Adrenal gland (tissue), 5 donors: ENCODE results near the gene RELA.

ENCODE experiments used
- CTCF ChIP-seq, 6 experiments: fragments of 450-650 bp in 4 of 6; fragments of 200-600 bp in 2 of 6; sonication (generic) in 1 of 6; IDR thresholded peaks; 1 replicate in 5 of 6; 2 replicates in 1 of 6; pipeline versions ENCODE4 v1.5.1 to v1.8.0; 2016 to 2021; ENCODE audit warnings: antibody characterized with exemption in 6 of 6, mild to moderate bottlenecking in 2 of 6, moderate library complexity in 1 of 6
- POLR2A ChIP-seq, 2 donors: fragments of 450-650 bp; IDR thresholded peaks; one replicate each; pipeline ENCODE4 v1.6.1; 2017; ENCODE audit warnings: antibody characterized with exemption in 2 of 2, mild to moderate bottlenecking in 2 of 2, moderate library complexity in 1 of 2
- donor health status: DM: no; HTN: no; CAD: no.

GRCh38 chr11:65710421-65710820, 47.7 kb upstream of the RELA start:
- TF ChIP-seq CTCF (IDR thresholded peaks at IDR 0.05) (no peak), POLR2A (IDR thresholded peaks at IDR 0.05) (no peak)
